DND-41 (cell line): ENCODE data around the gene CD151.

ENCODE experiments used
- EZH2 ChIP-seq: IDR thresholded peaks from 3 replicates; pipeline ENCODE4 v1.6.1; 2012; ENCODE audit warnings: borderline replicate concordance, low read depth, mild to moderate bottlenecking, moderate library complexity, low read length, inconsistent platforms; ENCODE audit not compliant: severe bottlenecking
- TF ChIP-seq, protein P1 (sequence below): IDR thresholded peaks from 2 replicates; pipeline ENCODE4 v1.5.1; 2012; ENCODE audit warnings: borderline replicate concordance, low read length, moderate library complexity, mild to moderate bottlenecking; ENCODE audit not compliant: poor library complexity, severe bottlenecking; ENCODE audit errors: extremely low read depth

DNA sequence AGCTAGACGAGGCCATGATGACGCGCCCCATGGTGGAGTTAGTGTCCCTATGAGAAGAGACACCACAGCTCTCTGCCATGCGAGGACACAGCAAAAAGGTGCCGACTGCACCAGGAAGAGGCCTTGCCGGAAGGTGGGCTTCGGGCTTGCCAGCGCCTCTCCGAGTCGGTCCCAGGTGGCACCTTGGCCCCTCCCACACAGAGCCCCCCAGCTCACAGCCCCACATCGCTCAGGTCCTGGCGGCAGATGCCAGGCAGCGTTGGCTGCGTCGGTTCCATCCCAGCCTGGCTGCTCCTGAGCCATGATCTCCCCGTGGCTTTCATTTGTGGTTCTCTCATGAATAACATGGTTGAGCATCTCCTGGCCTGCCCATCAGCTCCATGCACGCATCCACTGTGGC lies 53.8 kb downstream of the CD151 start:
- TF ChIP-seq, protein P1, sequence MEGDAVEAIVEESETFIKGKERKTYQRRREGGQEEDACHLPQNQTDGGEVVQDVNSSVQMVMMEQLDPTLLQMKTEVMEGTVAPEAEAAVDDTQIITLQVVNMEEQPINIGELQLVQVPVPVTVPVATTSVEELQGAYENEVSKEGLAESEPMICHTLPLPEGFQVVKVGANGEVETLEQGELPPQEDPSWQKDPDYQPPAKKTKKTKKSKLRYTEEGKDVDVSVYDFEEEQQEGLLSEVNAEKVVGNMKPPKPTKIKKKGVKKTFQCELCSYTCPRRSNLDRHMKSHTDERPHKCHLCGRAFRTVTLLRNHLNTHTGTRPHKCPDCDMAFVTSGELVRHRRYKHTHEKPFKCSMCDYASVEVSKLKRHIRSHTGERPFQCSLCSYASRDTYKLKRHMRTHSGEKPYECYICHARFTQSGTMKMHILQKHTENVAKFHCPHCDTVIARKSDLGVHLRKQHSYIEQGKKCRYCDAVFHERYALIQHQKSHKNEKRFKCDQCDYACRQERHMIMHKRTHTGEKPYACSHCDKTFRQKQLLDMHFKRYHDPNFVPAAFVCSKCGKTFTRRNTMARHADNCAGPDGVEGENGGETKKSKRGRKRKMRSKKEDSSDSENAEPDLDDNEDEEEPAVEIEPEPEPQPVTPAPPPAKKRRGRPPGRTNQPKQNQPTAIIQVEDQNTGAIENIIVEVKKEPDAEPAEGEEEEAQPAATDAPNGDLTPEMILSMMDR, result no peak
- TF ChIP-seq EZH2, result no peak
